Posterior cingulate gyrus (tissue), 11 donors: Measurements from ENCODE around the gene DNAJA2.
A peak's percentile ranks its signal among the peaks of the same experiment; 100 is the strongest.

Experiments
- DNase-seq, 10 donors: peaks; one replicate each; pipeline versions ENCODE4 v3.0.0 to v3.0.0-alpha.2; 2020 to 2021; ENCODE audit warnings: mixed read lengths in 3 of 10
- intact Hi-C: fragments of 100-400 bp; cut with DNase I; formaldehyde crosslinking; loops from one replicate; pipeline ENCODE4 v1.15.1; 2023

Gene DNAJA2

DNA sequence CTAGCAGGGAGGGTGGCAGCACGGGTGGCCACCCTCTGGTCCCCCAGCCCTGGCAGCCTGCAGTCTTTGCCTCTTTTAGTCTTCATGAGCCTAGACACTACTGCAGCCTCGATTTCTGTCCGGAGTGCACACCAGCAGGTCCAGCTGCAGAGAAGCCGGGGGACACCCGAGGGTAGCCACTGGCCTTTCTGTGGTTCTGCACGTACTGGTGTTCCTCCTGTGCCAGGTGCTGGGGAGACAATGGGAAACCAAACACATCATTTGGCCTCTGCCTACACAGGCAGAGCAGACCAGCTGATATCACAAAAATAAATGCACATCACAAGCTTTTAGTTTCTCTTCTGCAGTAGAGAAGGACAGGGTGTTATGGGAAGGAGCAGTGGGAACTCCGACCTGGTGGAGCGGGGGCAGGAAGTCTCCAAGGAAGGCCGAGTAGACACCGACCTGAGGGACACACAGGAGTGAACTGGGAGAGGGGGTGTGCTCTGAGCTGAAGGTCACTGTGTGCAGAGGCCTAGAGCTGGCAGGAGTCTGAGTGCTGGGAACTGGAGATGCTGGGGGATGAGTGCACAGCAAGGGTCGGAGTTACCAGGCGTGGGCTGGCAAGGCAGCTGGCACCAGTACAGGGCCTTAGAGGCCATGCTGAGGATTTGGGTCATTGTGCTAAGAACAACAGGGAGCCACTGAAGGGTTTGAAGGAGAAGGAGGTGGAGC is 66.3 kb downstream of the DNAJA2 start:
- peak in 1 of 10 donors; percentile 69 for DNase-seq
- intact Hi-C loops = no loop called here

DNA sequence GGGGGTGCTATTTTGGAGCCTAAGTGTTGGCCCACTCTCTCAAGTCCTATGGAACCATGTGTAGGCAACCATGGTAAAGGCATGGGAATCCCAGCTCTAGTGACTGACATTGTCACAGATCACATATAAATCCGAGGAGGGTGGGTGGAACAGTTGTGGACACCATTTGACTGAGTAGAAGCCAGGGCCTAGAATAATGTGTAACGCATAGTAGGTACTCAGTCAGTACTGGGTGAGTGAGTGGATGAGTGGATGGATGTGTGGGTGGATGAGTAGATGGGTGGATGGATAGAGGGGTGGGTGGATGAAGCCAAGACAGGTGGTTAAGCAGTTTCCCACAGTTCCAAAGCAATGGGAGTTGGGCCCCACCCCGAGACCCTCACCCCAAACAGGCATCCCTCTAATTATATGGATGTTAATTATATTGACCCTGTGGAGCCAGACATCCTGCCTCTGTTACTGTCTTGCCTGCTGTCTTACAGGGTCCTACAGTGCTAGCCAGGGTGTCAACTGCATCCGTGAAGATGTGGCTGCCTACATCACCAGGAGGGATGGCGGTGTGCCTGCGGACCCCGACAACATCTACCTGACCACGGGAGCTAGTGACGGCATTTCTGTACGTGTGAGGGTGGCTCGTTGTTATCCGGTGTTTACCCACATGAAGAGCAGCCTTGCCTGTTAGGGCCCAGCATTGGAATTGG is 67.0 kb downstream of the DNAJA2 start:
- intact Hi-C loops = no loop called here
- no peak for DNase-seq
